Measurements from ENCODE around the gene TBC1D24. TPM values are rescaled to one million over a fixed set of nuclear protein-coding genes. Genes with fewer than 3 reads are reported as not detected.

TBC1D24 gene
- total and polyA plus RNA-seq, 9 of the 15 experiments (the other 6 are each of a cell fraction or from before 2014, with no cell fraction given): 1.7 to 22.6 (median 7.2) TPM

DNA sequence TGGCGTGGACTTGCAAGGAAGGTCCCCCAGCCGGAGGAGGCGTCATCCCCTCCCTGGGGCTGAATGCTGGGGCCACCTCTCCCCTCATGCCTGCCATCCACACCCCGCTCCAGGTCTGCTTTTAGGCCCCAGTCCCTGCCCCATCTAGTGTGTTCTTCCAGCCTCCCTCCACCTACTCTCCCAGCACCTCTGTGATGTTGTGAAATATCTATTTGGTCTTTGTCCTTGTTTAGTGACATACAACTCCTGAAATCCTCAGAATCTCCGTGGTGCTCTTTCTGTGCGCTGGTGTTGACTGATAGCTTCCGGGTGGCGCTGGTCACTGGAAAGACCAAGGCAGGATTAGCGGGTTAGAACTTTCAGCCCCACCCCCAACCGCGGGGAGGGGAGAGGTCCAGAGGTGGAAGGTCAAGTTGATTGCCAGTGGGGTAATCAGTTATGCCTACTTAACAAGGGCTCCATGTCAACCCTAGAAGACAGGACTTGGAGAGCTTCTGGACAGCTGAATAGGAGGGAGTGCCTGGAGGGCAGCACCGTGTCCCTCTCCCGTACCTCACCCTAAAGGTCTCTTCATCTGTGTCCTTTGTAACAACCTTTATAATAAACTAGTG, 10.1 kb downstream of the TBC1D24 start (continued):
- TF ChIP-seq ZNF785 (CRISPR knock-in tag; IDR thresholded peaks at IDR 0.05): no peak
- TF ChIP-seq MTA3 (IDR thresholded peaks at IDR 0.05; ENCODE audit: borderline replicate concordance): 0 out of 2 replicates have a peak, but pooled peaks have one; percentile 16
- peak; percentile 33 for TF ChIP-seq ARID1B (IDR thresholded peaks at IDR 0.05)
- TF ChIP-seq ZNF212 (CRISPR knock-in tag; IDR thresholded peaks at IDR 0.05): no peak
- no peak; the same call in 1 of the 2 replicates for TF ChIP-seq XRCC5 (IDR thresholded peaks at IDR 0.05; ENCODE audit: low read depth, low read length)
- TF ChIP-seq, protein P1, sequence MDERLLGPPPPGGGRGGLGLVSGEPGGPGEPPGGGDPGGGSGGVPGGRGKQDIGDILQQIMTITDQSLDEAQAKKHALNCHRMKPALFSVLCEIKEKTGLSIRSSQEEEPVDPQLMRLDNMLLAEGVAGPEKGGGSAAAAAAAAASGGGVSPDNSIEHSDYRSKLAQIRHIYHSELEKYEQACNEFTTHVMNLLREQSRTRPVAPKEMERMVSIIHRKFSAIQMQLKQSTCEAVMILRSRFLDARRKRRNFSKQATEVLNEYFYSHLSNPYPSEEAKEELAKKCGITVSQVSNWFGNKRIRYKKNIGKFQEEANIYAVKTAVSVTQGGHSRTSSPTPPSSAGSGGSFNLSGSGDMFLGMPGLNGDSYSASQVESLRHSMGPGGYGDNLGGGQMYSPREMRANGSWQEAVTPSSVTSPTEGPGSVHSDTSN (CRISPR knock-in tag; IDR thresholded peaks at IDR 0.05; ENCODE audit: low read depth): no peak
- TF ChIP-seq, protein P1 (tag; conservative IDR thresholded peaks at IDR 0.05; ENCODE audit: low read depth): peak; percentile 66
- peak; percentile 91 for TF ChIP-seq NR2C1 (IDR thresholded peaks at IDR 0.05)
- TF ChIP-seq NR2C1 (tag; IDR thresholded peaks at IDR 0.05): peak; percentile 95
- peak; percentile 58 for TF ChIP-seq CXXC5 (CRISPR knock-in tag; IDR thresholded peaks at IDR 0.05)
- TF ChIP-seq TAF9B (IDR thresholded peaks at IDR 0.05; ENCODE audit: partially characterized antibody): no peak
- no peak for TF ChIP-seq CEBPG (CRISPR knock-in tag; IDR thresholded peaks at IDR 0.05)
- TF ChIP-seq CEBPG (tag; conservative IDR thresholded peaks at IDR 0.05 in 1 of 2, IDR thresholded peaks at IDR 0.05 in 1 of 2): peak in 1 of 2 experiments; percentile 83; a peak in 2 of 4 replicates
- TF ChIP-seq CBX8 (IDR thresholded peaks at IDR 0.05; ENCODE audit: borderline replicate concordance, extremely low read depth, low read depth, low read length, poor library complexity, severe bottlenecking): no peak
- no peak for TF ChIP-seq DMBX1 (CRISPR knock-in tag; IDR thresholded peaks at IDR 0.05; ENCODE audit: borderline replicate concordance)
- no peak for TF ChIP-seq OTX1 (CRISPR knock-in tag; IDR thresholded peaks at IDR 0.05)
- TF ChIP-seq EP300 (IDR thresholded peaks at IDR 0.05; ENCODE audit: low read length): peak; percentile 49
- peak; percentile 38 for TF ChIP-seq CBFA2T3 (IDR thresholded peaks at IDR 0.05)
- TF ChIP-seq MAZ (CRISPR knock-in tag; conservative IDR thresholded peaks at IDR 0.05 in 1 of 2, IDR thresholded peaks at IDR 0.05 in 1 of 2): peak in 1 of 2 experiments; percentile 60; a peak in 2 of 4 replicates
- TF ChIP-seq BHLHE40 (IDR thresholded peaks at IDR 0.05; ENCODE audit: low read length): no peak
- no peak for TF ChIP-seq SMARCA5 (IDR thresholded peaks at IDR 0.05)
- TF ChIP-seq, protein P2, sequence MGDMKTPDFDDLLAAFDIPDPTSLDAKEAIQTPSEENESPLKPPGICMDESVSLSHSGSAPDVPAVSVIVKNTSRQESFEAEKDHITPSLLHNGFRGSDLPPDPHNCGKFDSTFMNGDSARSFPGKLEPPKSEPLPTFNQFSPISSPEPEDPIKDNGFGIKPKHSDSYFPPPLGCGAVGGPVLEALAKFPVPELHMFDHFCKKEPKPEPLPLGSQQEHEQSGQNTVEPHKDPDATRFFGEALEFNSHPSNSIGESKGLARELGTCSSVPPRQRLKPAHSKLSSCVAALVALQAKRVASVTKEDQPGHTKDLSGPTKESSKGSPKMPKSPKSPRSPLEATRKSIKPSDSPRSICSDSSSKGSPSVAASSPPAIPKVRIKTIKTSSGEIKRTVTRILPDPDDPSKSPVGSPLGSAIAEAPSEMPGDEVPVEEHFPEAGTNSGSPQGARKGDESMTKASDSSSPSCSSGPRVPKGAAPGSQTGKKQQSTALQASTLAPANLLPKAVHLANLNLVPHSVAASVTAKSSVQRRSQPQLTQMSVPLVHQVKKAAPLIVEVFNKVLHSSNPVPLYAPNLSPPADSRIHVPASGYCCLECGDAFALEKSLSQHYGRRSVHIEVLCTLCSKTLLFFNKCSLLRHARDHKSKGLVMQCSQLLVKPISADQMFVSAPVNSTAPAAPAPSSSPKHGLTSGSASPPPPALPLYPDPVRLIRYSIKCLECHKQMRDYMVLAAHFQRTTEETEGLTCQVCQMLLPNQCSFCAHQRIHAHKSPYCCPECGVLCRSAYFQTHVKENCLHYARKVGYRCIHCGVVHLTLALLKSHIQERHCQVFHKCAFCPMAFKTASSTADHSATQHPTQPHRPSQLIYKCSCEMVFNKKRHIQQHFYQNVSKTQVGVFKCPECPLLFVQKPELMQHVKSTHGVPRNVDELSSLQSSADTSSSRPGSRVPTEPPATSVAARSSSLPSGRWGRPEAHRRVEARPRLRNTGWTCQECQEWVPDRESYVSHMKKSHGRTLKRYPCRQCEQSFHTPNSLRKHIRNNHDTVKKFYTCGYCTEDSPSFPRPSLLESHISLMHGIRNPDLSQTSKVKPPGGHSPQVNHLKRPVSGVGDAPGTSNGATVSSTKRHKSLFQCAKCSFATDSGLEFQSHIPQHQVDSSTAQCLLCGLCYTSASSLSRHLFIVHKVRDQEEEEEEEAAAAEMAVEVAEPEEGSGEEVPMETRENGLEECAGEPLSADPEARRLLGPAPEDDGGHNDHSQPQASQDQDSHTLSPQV (IDR thresholded peaks at IDR 0.05): peak; percentile 62; the same call in 1 of the 2 replicates
- no peak for TF ChIP-seq HMG20A (CRISPR knock-in tag; conservative IDR thresholded peaks at IDR 0.05)
- no peak for TF ChIP-seq KDM5B (IDR thresholded peaks at IDR 0.05; ENCODE audit: insufficient replicate concordance, low read depth, low read length)
